BJ (cell line): Measurements from ENCODE around the gene NFASC. TPM values are rescaled to one million over a fixed set of nuclear protein-coding genes. Genes with fewer than 3 reads are reported as not detected.

Experiments used
- CTCF ChIA-PET: fragments of 350-600 bp; formaldehyde crosslinking; extraction: SDS; loops from one replicate; lab custom pipeline; 2021; ENCODE audit warnings: antibody characterized with exemption, inconsistent platforms; lab: Yijun Ruan, JAX
- POLR2A ChIA-PET: fragments of 300-600 bp; sonication (Branson Sonifier 250); formaldehyde crosslinking; extraction: SDS; loops from one replicate; lab custom pipeline; 2021; ENCODE audit warnings: antibody characterized with exemption; lab: Charles Lee
- DNase-seq: peaks from one replicate; pipeline ENCODE4 v3.0.0-alpha.2; 2011; ENCODE audit warnings: low read depth
- H3K27me3 ChIP-seq: 2 replicates; pipeline ENCODE4 v1.6.0; 2011; ENCODE audit warnings: low read length; ENCODE audit not compliant: control insufficient read depth, insufficient read depth
- H3K36me3 ChIP-seq: 2 replicates; pipeline ENCODE4 v1.5.1; 2011; ENCODE audit warnings: low read length; ENCODE audit not compliant: control insufficient read depth, insufficient read depth
- H3K4me3 ChIP-seq: 2 replicates; pipeline ENCODE4 v1.5.1; 2011; ENCODE audit warnings: low read depth, mild to moderate bottlenecking, control low read depth, low read length
- polyA plus RNA-seq: library from polyadenylated mRNA; depleted of rRNA; stranded (reverse); fragments of >200 nt; gene quantifications from 2 replicates; pipeline ENCODE4 v1.2.3, GENCODE V29; 2011
- TF ChIP-seq, protein P1 (sequence below): IDR thresholded peaks from 2 replicates; pipeline ENCODE4 v1.5.1; 2011; ENCODE audit warnings: low read depth, mild to moderate bottlenecking, control low read depth, inconsistent platforms, low read length, moderate library complexity; ENCODE audit not compliant: insufficient read depth

The NFASC gene
- polyA plus RNA-seq, 1 experiment = 10.9 TPM

DNA sequence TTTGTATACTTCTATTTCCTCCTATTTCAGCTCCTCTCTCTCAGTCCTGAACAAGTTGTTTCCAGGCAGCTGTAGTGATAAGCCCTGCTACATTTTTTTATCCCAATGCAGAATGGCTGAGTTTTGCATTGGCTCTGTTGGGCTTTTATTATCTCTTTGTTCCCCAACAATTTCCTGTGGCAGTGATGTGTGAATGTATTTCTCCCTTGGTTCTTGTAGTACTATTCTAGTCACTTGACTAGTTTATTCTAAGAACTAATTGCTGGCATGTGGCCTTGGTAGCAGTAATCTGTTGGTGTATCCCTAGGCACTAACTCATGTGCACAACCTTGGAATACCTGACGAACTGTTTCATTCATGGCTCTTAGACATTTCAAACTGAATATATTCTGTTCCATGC lies 60.7 kb downstream of the NFASC start:
- no peak overlapping the region for H3K4me3 ChIP-seq
- ChIA-PET CTCF (interaction anchor here (1.4 to 2.6 kb wide), 2 partner anchors 10 to 124 kb away, joined by 5 to 16 read pairs; no protein-coding TSS in a partner anchor), POLR2A (no interaction called here)
- H3K36me3 ChIP-seq = no peaks in the 10 kb centered on the region
- TF ChIP-seq, protein P1, sequence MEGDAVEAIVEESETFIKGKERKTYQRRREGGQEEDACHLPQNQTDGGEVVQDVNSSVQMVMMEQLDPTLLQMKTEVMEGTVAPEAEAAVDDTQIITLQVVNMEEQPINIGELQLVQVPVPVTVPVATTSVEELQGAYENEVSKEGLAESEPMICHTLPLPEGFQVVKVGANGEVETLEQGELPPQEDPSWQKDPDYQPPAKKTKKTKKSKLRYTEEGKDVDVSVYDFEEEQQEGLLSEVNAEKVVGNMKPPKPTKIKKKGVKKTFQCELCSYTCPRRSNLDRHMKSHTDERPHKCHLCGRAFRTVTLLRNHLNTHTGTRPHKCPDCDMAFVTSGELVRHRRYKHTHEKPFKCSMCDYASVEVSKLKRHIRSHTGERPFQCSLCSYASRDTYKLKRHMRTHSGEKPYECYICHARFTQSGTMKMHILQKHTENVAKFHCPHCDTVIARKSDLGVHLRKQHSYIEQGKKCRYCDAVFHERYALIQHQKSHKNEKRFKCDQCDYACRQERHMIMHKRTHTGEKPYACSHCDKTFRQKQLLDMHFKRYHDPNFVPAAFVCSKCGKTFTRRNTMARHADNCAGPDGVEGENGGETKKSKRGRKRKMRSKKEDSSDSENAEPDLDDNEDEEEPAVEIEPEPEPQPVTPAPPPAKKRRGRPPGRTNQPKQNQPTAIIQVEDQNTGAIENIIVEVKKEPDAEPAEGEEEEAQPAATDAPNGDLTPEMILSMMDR = no peak
- no peaks in the 10 kb centered on the region for H3K27me3 ChIP-seq
- DNase-seq = no peak

GRCh38 chr1:204931768-204932572 lies 61.3 kb downstream of the NFASC start:
- TF ChIP-seq, protein P1 = no peak
- Histone ChIP-seq H3K4me3 (no peak overlapping the region), H3K36me3 (no peaks in the 10 kb centered on the region), H3K27me3 (no peaks in the 10 kb centered on the region)
- ChIA-PET CTCF (interaction anchor here (1.4 to 2.6 kb wide), 2 partner anchors 10 to 125 kb away, joined by 5 to 16 read pairs; no protein-coding TSS in a partner anchor), POLR2A (no interaction called here)
- DNase-seq = no peak

GRCh38 chr1:204932573-204932909 lies 61.9 kb downstream of the NFASC start:
- TF ChIP-seq, protein P1 = no peak
- no peak for DNase-seq
- ChIA-PET POLR2A (no interaction called here), CTCF (no interaction called here)
- Histone ChIP-seq H3K27me3 (no peaks in the 10 kb centered on the region), H3K4me3 (no peak overlapping the region), H3K36me3 (no peaks in the 10 kb centered on the region)

- Histone ChIP-seq H3K36me3 (no peaks in the 10 kb centered on the region), H3K27me3 (no peaks in the 10 kb centered on the region), H3K4me3 (no peak overlapping the region)
- TF ChIP-seq, protein P1 = no peak
- DNase-seq = no peak
- CTCF ChIA-PET = interaction anchor here (0.8 kb wide), 1 partner anchor 128 kb away, joined by 3 read pairs; no protein-coding TSS in a partner anchor
- POLR2A ChIA-PET = no interaction called here
Measured at GRCh38 chr1:204935155-204935554, 64.5 kb downstream of the NFASC start.

- no peaks in the 10 kb centered on the region for H3K36me3 ChIP-seq
- TF ChIP-seq, protein P1 = no peak
- CTCF ChIA-PET = interaction anchor here (1.7 to 10.2 kb wide), 2 partner anchors 128 to 144 kb away, joined by 5 to 231 read pairs; no protein-coding TSS in a partner anchor
- no peak overlapping the region for H3K4me3 ChIP-seq
- H3K27me3 ChIP-seq = no peaks in the 10 kb centered on the region
- DNase-seq = no peak
- POLR2A ChIA-PET = no interaction called here
Measured at GRCh38 chr1:204936765-204937164, 66.1 kb downstream of the NFASC start.
